Dermis microvascular lymphatic vessel endothelial cell (primary cell): ENCODE data around the gene UBN1. TPM values are rescaled to one million over a fixed set of nuclear protein-coding genes. Genes with fewer than 3 reads are reported as not detected.
"Not testable (repeated sequence)": the region's sequence is repeated elsewhere in the genome, so short reads cannot be mapped to it uniquely, and the experiment has no call there.

Source experiments
- DNase-seq, 2 donors: peaks; one replicate each; pipeline versions ENCODE4 v3.0.0 to v3.0.0-alpha.2; 2010; ENCODE audit warnings: low read depth in 2 of 2
- total RNA-seq: library from RNA; depleted of rRNA; stranded (reverse); fragments of >200 nt; gene quantifications from 2 replicates; pipeline ENCODE4 v1.2.1, GENCODE V29; 2014

The UBN1 gene
- total RNA-seq, 1 donor from 2014 or later: 14.6 TPM

GRCh38 chr16:4927661-4928060, 80.4 kb downstream of the UBN1 start:
- DNase-seq: no peak

DNA sequence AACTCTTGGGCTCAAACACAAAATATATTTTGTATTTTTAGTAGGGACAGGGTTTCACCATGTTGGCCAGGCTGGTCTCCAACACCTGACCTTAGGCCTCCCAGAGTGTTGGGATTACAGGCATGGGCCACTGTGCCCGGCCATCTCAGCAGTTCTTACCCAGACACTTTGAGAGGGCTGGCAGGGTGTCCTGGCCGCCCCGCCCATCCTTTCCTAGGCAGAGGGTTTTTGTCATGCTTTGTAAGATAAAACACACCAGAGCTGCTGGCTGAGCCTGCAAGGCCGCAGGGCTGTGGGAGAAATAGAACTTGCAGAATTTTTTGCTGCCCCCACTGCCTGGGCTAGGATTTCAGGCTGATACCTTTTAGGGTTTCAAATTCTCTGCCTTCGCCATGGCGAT, 80.9 kb downstream of the UBN1 start:
- no peak for DNase-seq

DNA sequence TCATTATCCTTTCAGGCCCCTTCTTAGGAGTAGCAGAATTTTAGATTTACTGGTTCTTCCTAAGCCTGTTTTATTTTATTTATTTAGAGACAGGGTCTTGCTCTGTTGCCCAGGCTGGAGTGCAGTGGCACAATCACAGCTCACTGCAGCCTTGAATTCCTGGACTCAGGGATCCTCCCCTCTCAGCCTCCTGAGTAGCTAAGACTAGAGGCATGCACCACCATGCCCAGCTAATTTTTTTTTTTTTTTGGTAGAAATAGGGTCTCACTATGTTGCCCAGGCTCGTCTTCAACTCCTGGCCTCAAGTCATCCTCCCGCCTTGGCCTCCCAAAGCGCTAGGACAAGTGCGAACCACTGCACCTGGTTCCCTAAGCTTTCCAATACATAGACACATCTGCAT, 82.3 kb downstream of the UBN1 start:
- DNase-seq: not testable (repeated sequence)

DNA sequence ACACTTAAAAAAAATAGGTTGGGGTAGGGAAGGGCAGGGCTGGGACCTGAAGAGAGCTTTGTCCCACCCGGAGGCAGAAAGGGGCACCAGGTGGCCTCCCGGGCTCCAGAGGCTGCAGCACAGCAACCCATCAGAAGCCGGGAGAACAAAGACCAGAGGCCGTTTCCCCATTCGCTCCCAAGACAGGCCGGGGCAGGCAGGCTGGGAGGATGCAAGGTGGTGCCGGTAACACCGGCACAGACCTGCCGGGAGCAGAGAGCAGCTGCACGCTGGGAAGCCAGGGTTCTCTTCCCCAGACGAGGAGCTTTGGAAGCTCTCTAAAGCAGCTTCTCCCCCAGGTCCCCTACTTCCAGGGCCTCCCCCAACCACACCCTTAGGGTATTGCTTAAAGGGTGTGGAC, 84.1 kb downstream of the UBN1 start:
- DNase-seq: no peak

Other genes with a start within 250 kb of the UBN1 start
- gene UBALD1, start 232.6 kb upstream of the UBN1 start, total RNA-seq: 3.1 and 5.4 TPM in 2 replicates
- gene MGRN1, start 222.7 kb upstream of the UBN1 start, total RNA-seq: 14.2 and 22.6 TPM in 2 replicates
- gene NUDT16L1, start 153.9 kb upstream of the UBN1 start, total RNA-seq: 24.1 and 33.3 TPM in 2 replicates
- 9.0 and 15.0 TPM in 2 replicates for gene ANKS3, start 113.2 kb upstream of the UBN1 start, total RNA-seq
- 0.13 TPM in 2 replicates for gene DNAAF8, start 112.9 kb upstream of the UBN1 start, total RNA-seq
- gene ZNF500, start 80.3 kb upstream of the UBN1 start, total RNA-seq: 4.4 and 5.8 TPM in 2 replicates
- not detected in 2 replicates for gene SEPTIN12, start 59.1 kb upstream of the UBN1 start, total RNA-seq
- gene SMIM22, start 52.1 kb upstream of the UBN1 start, total RNA-seq: not detected in 2 replicates
- 27.4 and 30.8 TPM in 2 replicates for gene ROGDI, start 44.8 kb upstream of the UBN1 start, total RNA-seq
- 45.7 and 57.4 TPM in 2 replicates for gene GLYR1, start 193 bp upstream of the UBN1 start, total RNA-seq
- 3.2 and 4.7 TPM in 2 replicates for gene PPL, start 89.7 kb downstream of the UBN1 start, total RNA-seq
- under 0.01 and 0.13 TPM in 2 replicates for gene SEC14L5, start 110.8 kb downstream of the UBN1 start, total RNA-seq
- gene NAGPA, start 186.5 kb downstream of the UBN1 start, total RNA-seq: 12.1 and 18.0 TPM in 2 replicates
- not detected in 2 replicates for gene C16orf89, start 218.5 kb downstream of the UBN1 start, total RNA-seq
- gene ALG1, start 224.4 kb downstream of the UBN1 start, total RNA-seq: 24.8 and 30.1 TPM in 2 replicates